ENCODE measurements around the gene DCAF17. TPM values are rescaled to one million over a fixed set of nuclear protein-coding genes. Genes with fewer than 3 reads are reported as not detected.

DCAF17 gene
- total and polyA plus RNA-seq, 7 donors: 1.8 to 27.5 (median 19.1) TPM

DNA sequence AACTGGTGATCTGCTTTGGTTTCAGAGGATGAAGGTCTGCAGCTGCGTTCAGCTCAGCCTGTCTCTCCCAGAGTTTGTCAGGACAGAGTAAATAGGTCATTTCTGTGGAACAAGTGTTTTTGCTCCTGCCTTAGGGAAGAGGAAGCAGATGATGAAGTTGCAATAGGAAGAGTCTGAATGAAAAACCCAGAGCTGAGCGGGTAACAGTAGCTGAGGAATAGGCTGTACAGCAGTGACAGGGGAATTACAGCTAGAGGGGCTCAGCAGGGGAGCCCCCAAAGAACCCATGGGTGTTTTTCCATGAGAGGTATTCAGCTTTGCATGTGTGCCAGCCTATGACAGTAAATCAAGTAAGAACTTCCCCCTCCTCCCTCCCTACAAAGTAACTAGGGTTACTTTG is 78.0 kb downstream of the DCAF17 start:
- no peak for DNase-seq
- intact Hi-C loops (cut with DNase I): no loop called here
- Histone ChIP-seq H3K27ac (no peak overlapping the region), H3K27me3 (no peaks in the 10 kb centered on the region), H3K4me1 (no peaks in the 10 kb centered on the region), H3K36me3 (no peaks in the 10 kb centered on the region), H3K9me3 (no peaks in the 10 kb centered on the region), H3K4me3 (no peak overlapping the region)
- 69 to 90% methylated on average over 2 of the region's 2 CpGs for WGBS, 2 donors
- TF ChIP-seq EP300 (IDR thresholded peaks at IDR 0.05) (no peak), CTCF (IDR thresholded peaks at IDR 0.05) (no peak), POLR2AphosphoS5 (IDR thresholded peaks at IDR 0.05) (no peak), POLR2A (IDR thresholded peaks at IDR 0.05) (no peak)

GRCh38 chr2:171512683-171513195 is 78.7 kb downstream of the DCAF17 start:
- no peak overlapping the region for H3K4me3 ChIP-seq
- TF ChIP-seq POLR2AphosphoS5 (IDR thresholded peaks at IDR 0.05) (no peak), POLR2A (IDR thresholded peaks at IDR 0.05) (no peak), EP300 (IDR thresholded peaks at IDR 0.05) (no peak), CTCF (IDR thresholded peaks at IDR 0.05) (no peak)
- H3K36me3 ChIP-seq: no peaks in the 10 kb centered on the region
- intact Hi-C loops (cut with DNase I): no loop called here
- H3K27me3 ChIP-seq: no peaks in the 10 kb centered on the region
- no peaks in the 10 kb centered on the region for H3K9me3 ChIP-seq
- no peak for DNase-seq
- 70 to 86% methylated on average over 1 of the region's 1 CpG for WGBS, 2 donors
- no peak overlapping the region for H3K27ac ChIP-seq
- no peaks in the 10 kb centered on the region for H3K4me1 ChIP-seq

DNA sequence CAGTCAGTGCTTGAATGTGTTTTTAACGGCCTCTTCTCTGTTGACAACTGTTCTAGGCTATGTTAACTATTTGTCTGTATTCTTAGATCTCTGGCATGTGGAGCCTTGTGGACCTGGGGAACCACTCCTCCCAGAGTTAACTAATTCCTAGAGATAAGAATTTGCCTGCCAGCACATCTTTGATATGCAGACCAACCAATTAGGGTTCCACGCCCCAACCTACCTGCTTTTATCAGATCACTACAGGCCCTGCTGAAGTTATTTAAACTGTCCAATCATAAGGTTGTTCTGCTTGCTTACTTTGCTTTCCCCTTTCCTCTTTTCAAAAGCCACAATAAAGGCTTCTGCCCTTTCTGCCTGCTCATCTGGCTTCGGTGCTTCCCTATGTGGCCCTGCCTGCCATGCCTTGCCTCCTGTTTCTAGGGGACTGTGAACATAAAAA is 79.7 kb downstream of the DCAF17 start:
- Histone ChIP-seq H3K27ac (no peak overlapping the region), H3K9me3 (no peaks in the 10 kb centered on the region), H3K4me3 (no peak overlapping the region), H3K36me3 (no peaks in the 10 kb centered on the region), H3K27me3 (no peaks in the 10 kb centered on the region), H3K4me1 (no peaks in the 10 kb centered on the region)
- DNase-seq: no peak
- TF ChIP-seq POLR2AphosphoS5 (IDR thresholded peaks at IDR 0.05): no peak
- intact Hi-C loops (cut with DNase I): no loop called here
- whole genome bisulfite sequencing, 2 donors: 51 to 54% methylated on average over 3 of the region's 3 CpGs

DNA sequence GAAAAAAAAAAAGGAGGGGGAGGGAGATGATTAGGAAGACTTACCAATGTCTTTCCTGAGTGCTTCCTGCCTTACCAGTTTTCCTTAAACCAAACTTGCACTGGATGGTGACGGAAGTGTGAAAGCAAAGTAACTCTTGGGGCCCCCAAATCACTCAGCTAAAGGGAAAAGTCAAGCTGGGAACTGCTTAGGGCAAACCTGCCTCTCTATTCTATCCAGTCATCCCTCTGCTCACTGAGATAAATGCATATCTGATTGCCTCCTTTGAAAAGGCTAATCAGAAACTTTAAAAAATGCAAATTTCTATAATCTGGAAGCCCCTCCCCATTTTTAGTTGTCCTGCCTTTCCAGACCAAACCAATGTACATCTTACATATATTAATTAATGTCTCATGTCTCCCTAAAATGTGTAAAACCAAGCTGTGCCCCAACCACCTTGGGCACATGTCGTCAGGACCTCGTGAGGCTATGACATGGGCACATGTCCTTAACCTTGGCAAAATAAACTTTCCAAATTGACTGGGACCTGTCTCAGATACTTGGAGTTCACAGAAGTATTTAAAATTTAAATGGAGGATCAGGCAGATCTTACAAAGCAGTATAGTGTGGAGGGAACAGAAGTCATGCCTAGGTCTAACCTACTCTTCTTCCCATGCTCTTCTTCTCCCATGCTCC is 81.0 kb downstream of the DCAF17 start:
- Histone ChIP-seq H3K4me3 (no peak overlapping the region), H3K4me1 (no peaks in the 10 kb centered on the region), H3K27me3 (no peaks in the 10 kb centered on the region), H3K36me3 (no peaks in the 10 kb centered on the region), H3K27ac (no peak overlapping the region), H3K9me3 (no peaks in the 10 kb centered on the region)
- intact Hi-C loops (cut with DNase I): no loop called here
- TF ChIP-seq CTCF (IDR thresholded peaks at IDR 0.05) (no peak), POLR2AphosphoS5 (IDR thresholded peaks at IDR 0.05) (no peak), EP300 (IDR thresholded peaks at IDR 0.05) (no peak), POLR2A (IDR thresholded peaks at IDR 0.05) (no peak)
- DNase-seq: no peak
- WGBS, 2 donors: 96 to 97% methylated on average over 3 of the region's 3 CpGs

DNA sequence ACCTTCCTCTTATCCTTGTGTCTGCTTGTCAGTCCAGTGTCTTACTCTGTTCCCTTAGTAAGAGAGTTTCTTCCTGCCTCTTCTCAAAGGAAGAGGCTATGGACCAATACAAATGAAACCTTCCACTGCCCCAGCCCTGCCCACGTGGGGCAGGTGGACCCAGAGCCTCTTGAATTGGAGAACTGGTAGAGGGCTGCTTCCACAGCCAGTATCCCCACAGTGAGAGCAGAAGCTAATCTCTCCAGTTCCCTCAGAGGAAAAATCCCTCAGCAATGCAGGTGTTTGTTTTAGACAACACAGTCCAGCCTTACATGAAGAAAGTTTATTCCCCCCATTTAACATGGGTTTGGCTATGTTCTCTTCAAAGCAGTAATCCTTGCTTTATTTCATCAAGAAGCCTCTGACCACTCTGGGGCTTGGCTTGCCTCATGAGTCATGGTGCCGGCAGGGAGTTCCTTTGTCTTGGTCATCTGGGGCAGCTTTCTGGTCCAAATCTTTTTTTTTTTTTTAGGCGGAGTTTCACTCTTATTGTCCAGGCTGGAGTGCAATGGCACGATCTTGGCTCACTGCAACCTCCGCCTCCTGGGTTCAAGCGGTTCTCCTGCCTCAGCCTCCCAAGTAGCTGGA is 81.8 kb downstream of the DCAF17 start:
- Histone ChIP-seq H3K9me3 (no peaks in the 10 kb centered on the region), H3K27me3 (no peaks in the 10 kb centered on the region), H3K4me1 (no peaks in the 10 kb centered on the region), H3K36me3 (no peaks in the 10 kb centered on the region), H3K27ac (no peak overlapping the region), H3K4me3 (no peak overlapping the region)
- 81 to 83% methylated on average over 6 of the region's 6 CpGs for WGBS, 2 donors
- DNase-seq: no peak
- no peak for TF ChIP-seq EP300 (IDR thresholded peaks at IDR 0.05)
- TF ChIP-seq POLR2AphosphoS5 (IDR thresholded peaks at IDR 0.05): no peak
- TF ChIP-seq CTCF (IDR thresholded peaks at IDR 0.05): no peak
- TF ChIP-seq POLR2A (IDR thresholded peaks at IDR 0.05): no peak
- intact Hi-C loops (cut with DNase I): no loop called here

All from sigmoid colon (tissue), 7 donors.